ENCODE data around the gene GGTLC2.
A peak's percentile ranks its signal among the peaks of the same experiment; 100 is the strongest.
"Not testable (repeated sequence)": the region's sequence is repeated elsewhere in the genome, so short reads cannot be mapped to it uniquely, and the experiment has no call there.

The GGTLC2 gene

GRCh38 chr22:22670076-22670795 lies 25.8 kb downstream of the GGTLC2 start:
- DNase-seq = no peak

- DNase-seq = no peak
Measured at GRCh38 chr22:22671506-22671905, 27.1 kb downstream of the GGTLC2 start.

- no peak for DNase-seq
Measured at GRCh38 chr22:22673099-22673498, 28.7 kb downstream of the GGTLC2 start.

GRCh38 chr22:22673628-22674027 lies 29.2 kb downstream of the GGTLC2 start:
- DNase-seq = no peak

- no peak for DNase-seq
Measured at GRCh38 chr22:22674467-22674866, 30.1 kb downstream of the GGTLC2 start.

- DNase-seq = no peak
Measured at GRCh38 chr22:22678970-22679369, 34.6 kb downstream of the GGTLC2 start.

- DNase-seq = no peak
Measured at GRCh38 chr22:22680396-22680795, 36.0 kb downstream of the GGTLC2 start.

- no peak for DNase-seq
Measured at GRCh38 chr22:22681221-22681739, 36.9 kb downstream of the GGTLC2 start.

GRCh38 chr22:22682196-22682595 lies 37.8 kb downstream of the GGTLC2 start:
- no peak for DNase-seq

GRCh38 chr22:22682807-22683667 lies 38.6 kb downstream of the GGTLC2 start:
- DNase-seq = no peak

- no peak for DNase-seq
Measured at GRCh38 chr22:22683668-22684361, 39.4 kb downstream of the GGTLC2 start.

GRCh38 chr22:22684580-22685561 lies 40.5 kb downstream of the GGTLC2 start:
- no peak for DNase-seq

GRCh38 chr22:22685586-22685985 lies 41.2 kb downstream of the GGTLC2 start:
- no peak for DNase-seq

- DNase-seq = not testable (repeated sequence)
Measured at GRCh38 chr22:22686202-22687115, 42.0 kb downstream of the GGTLC2 start.

GRCh38 chr22:22687638-22688500 lies 43.5 kb downstream of the GGTLC2 start:
- peak; percentile 18 for DNase-seq

GRCh38 chr22:22689621-22690345 lies 45.4 kb downstream of the GGTLC2 start:
- no peak for DNase-seq

GRCh38 chr22:22691055-22691454 lies 46.6 kb downstream of the GGTLC2 start:
- no peak for DNase-seq

- DNase-seq = no peak
Measured at GRCh38 chr22:22691716-22692701, 47.6 kb downstream of the GGTLC2 start.

All from activated naive CD4-positive, alpha-beta T cell treated with Interleukin-2 at 50 U/mL for 16 hours (primary cell).